Endodermal cell (in vitro differentiated cells): ENCODE data around the gene CDH4. TPM values are rescaled to one million over a fixed set of nuclear protein-coding genes. Genes with fewer than 3 reads are reported as not detected.

ENCODE experiments used
- DNase-seq: peaks from one replicate; pipeline ENCODE4 v3.0.0-alpha.2; 2017
- H3K27ac ChIP-seq: 2 replicates; pipeline ENCODE4 v1.5.1; 2013; ENCODE audit warnings: mild to moderate bottlenecking, low read depth, low read length, moderate library complexity
- H3K27me3 ChIP-seq: 2 replicates; pipeline ENCODE4 v1.6.1; 2013; ENCODE audit warnings: mild to moderate bottlenecking, low read length, moderate library complexity; ENCODE audit not compliant: insufficient read depth, control insufficient read depth, poor library complexity, severe bottlenecking
- H3K36me3 ChIP-seq: 2 replicates; pipeline ENCODE4 v1.7.0; 2013; ENCODE audit warnings: mild to moderate bottlenecking, low read length, moderate library complexity; ENCODE audit not compliant: control insufficient read depth, insufficient read depth
- H3K4me1 ChIP-seq: one replicate; pipeline ENCODE4 v1.7.0; 2013; ENCODE audit warnings: low read length; ENCODE audit not compliant: control insufficient read depth, insufficient read depth
- H3K4me3 ChIP-seq: 2 replicates; pipeline ENCODE4 v1.5.1; 2013; ENCODE audit warnings: mild to moderate bottlenecking, low read length, moderate library complexity
- H3K9ac ChIP-seq: 2 replicates; pipeline ENCODE4 v1.6.1; 2013; ENCODE audit warnings: mild to moderate bottlenecking, low read length, moderate library complexity; ENCODE audit not compliant: poor library complexity, severe bottlenecking; ENCODE audit errors: extremely low read depth
- H3K9me3 ChIP-seq: 2 replicates; pipeline ENCODE4 v1.6.1; 2013; ENCODE audit warnings: mild to moderate bottlenecking, low read length, moderate library complexity; ENCODE audit not compliant: control insufficient read depth
- H3K27ac Mint-ChIP-seq: 2 replicates; pipeline ENCODE4 v1.8.0; 2020; ENCODE audit warnings: mixed read lengths
- H3K27me3 Mint-ChIP-seq: 2 replicates; pipeline ENCODE4 v1.8.0; 2021; ENCODE audit warnings: mild to moderate bottlenecking, mixed read lengths; ENCODE audit not compliant: insufficient read depth
- H3K36me3 Mint-ChIP-seq: 2 replicates; pipeline ENCODE4 v1.8.0; 2020; ENCODE audit warnings: low read depth, mixed read lengths
- H3K4me1 Mint-ChIP-seq: 2 replicates; pipeline ENCODE4 v1.8.0; 2020; ENCODE audit warnings: mixed read lengths
- H3K4me3 Mint-ChIP-seq: 2 replicates; pipeline ENCODE4 v1.8.0; 2020; ENCODE audit warnings: mild to moderate bottlenecking, moderate library complexity, mixed read lengths
- H3K9me3 Mint-ChIP-seq: 2 replicates; pipeline ENCODE4 v1.8.0; 2020; ENCODE audit warnings: mild to moderate bottlenecking, mixed read lengths
- WGBS, 2 experiments: methylation state at CpG; one replicate each; pipeline versions ENCODE4 v1.1.5 to v1.1.7; 2013; ENCODE audit warnings: missing lambda C conversion rate in 2 of 2, mixed read lengths in 1 of 2; ENCODE audit not compliant: insufficient coverage in 1 of 2, insufficient read length in 1 of 2; 5-methylcytosine and 5-hydroxymethylcytosine counted together
- total RNA-seq, 2 donors: library from RNA; stranded (reverse); fragmentation: NEBNext Ultra II Directional in 1 of 2; extraction: Animal tissue kit (Norgen Biotek cat#: 25700) in 1 of 2; gene quantifications; 2 replicates in 1 of 2; 3 replicates in 1 of 2; pipeline ENCODE4 v1.2.1, GENCODE V29; 2021
- TF ChIP-seq, protein P1 (sequence below): fragments of 200-600 bp; sonication (generic); conservative IDR thresholded peaks from 2 replicates; pipeline ENCODE4 v1.5.0; 2021; ENCODE audit warnings: antibody characterized with exemption, mild to moderate bottlenecking

The CDH4 gene
- total RNA-seq, 2 donors from 2014 or later = 1.8 to 5.8 TPM

DNA sequence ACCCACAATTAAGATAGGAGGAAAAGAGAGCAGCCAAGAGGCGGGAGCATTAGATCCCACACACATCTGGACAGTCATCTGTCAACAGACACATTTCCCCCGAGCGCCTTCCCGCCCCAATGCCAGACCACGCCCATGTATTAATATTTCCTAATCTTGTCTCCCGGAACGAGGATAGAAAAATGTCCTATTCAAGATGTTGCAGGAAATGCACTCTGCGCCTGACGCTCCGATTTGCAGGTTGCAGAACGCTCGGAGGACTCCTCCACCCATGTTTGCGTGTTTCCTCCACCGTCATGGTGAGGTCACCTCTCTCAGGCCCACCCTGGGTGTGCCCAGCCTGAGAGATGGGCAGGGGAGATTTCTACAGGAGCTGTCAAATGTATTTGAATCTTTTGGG, 598.4 kb downstream of the CDH4 start:
- no peak overlapping the region for H3K27ac ChIP-seq
- no peak overlapping the region for H3K4me3 Mint-ChIP-seq
- TF ChIP-seq, protein P1, sequence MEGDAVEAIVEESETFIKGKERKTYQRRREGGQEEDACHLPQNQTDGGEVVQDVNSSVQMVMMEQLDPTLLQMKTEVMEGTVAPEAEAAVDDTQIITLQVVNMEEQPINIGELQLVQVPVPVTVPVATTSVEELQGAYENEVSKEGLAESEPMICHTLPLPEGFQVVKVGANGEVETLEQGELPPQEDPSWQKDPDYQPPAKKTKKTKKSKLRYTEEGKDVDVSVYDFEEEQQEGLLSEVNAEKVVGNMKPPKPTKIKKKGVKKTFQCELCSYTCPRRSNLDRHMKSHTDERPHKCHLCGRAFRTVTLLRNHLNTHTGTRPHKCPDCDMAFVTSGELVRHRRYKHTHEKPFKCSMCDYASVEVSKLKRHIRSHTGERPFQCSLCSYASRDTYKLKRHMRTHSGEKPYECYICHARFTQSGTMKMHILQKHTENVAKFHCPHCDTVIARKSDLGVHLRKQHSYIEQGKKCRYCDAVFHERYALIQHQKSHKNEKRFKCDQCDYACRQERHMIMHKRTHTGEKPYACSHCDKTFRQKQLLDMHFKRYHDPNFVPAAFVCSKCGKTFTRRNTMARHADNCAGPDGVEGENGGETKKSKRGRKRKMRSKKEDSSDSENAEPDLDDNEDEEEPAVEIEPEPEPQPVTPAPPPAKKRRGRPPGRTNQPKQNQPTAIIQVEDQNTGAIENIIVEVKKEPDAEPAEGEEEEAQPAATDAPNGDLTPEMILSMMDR = no peak
- no peaks in the 10 kb centered on the region for H3K4me1 Mint-ChIP-seq
- H3K36me3 ChIP-seq = no peaks in the 10 kb centered on the region
- no peak overlapping the region for H3K4me3 ChIP-seq
- H3K27me3 ChIP-seq = no peaks in the 10 kb centered on the region
- H3K9me3 Mint-ChIP-seq = peaks cover 17% of the 10 kb centered on the region
- H3K4me1 ChIP-seq = no peaks in the 10 kb centered on the region
- H3K27me3 Mint-ChIP-seq = peaks cover 11% of the 10 kb centered on the region
- H3K9ac ChIP-seq = no peak overlapping the region
- no peak for DNase-seq
- WGBS, 2 experiments = 84 to 86% methylated on average over 8 to 14 of the region's 14 CpGs
- no peaks in the 10 kb centered on the region for H3K9me3 ChIP-seq
- peaks cover 3% of the 10 kb centered on the region for H3K36me3 Mint-ChIP-seq
- no peak overlapping the region for H3K27ac Mint-ChIP-seq

DNA sequence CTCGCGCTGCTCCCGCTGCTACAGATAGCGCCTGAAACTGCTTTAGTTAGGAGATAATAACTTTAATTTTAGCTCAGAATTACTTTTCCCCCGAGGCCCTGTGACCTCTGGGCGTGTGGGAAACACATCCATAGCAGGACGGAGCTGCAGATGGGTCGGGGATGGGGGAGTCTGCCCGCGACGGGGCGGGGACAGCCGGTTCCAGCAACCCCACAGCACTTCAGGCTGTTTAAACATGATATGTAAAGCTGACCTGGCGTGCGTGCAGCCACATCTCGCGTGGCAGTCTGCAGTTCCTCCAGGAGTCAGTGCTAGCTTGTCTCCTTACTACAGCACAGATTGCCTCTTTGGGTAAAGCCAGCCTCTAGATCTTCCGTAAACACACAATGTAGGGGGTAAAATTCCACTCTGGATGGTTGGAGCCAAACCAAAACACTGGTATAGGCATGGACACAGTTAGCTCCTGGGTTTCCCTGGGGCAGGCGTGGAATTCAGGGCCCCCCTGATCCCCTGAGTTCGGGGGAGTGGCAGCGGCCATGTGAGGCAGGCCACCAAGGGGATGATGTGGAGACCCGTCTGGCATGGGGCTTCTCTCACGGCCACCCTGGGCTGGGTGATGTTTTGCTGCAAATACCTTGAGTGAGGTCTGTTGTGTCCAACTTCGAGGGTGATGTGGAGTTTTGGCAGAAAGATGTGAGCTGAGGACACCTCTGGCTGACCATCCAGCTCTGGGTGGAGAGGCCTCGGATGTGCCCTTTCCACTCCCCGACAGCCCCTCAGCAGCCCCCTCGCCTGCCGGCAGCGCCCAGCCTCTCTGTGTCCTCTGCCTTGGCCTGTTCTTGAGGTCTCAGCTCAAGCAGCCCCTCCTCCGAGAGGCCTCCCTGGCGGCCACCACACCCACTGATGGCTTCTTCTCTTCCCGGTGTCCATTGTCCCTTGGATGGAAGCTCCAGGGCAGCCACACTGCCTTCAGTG, 599.2 kb downstream of the CDH4 start:
- peaks cover 17% of the 10 kb centered on the region for H3K9me3 Mint-ChIP-seq
- H3K27me3 Mint-ChIP-seq = peaks cover 11% of the 10 kb centered on the region
- DNase-seq = no peak
- no peak overlapping the region for H3K9ac ChIP-seq
- H3K4me3 ChIP-seq = no peak overlapping the region
- no peaks in the 10 kb centered on the region for H3K36me3 ChIP-seq
- H3K36me3 Mint-ChIP-seq = peaks cover 3% of the 10 kb centered on the region
- 92 to 95% methylated on average over 22 to 32 of the region's 32 CpGs for WGBS, 2 experiments
- TF ChIP-seq, protein P1 = no peak
- no peaks in the 10 kb centered on the region for H3K9me3 ChIP-seq
- no peaks in the 10 kb centered on the region for H3K4me1 ChIP-seq
- H3K4me1 Mint-ChIP-seq = no peaks in the 10 kb centered on the region
- no peak overlapping the region for H3K4me3 Mint-ChIP-seq
- no peaks in the 10 kb centered on the region for H3K27me3 ChIP-seq
- H3K27ac ChIP-seq = no peak overlapping the region
- H3K27ac Mint-ChIP-seq = no peak overlapping the region

DNA sequence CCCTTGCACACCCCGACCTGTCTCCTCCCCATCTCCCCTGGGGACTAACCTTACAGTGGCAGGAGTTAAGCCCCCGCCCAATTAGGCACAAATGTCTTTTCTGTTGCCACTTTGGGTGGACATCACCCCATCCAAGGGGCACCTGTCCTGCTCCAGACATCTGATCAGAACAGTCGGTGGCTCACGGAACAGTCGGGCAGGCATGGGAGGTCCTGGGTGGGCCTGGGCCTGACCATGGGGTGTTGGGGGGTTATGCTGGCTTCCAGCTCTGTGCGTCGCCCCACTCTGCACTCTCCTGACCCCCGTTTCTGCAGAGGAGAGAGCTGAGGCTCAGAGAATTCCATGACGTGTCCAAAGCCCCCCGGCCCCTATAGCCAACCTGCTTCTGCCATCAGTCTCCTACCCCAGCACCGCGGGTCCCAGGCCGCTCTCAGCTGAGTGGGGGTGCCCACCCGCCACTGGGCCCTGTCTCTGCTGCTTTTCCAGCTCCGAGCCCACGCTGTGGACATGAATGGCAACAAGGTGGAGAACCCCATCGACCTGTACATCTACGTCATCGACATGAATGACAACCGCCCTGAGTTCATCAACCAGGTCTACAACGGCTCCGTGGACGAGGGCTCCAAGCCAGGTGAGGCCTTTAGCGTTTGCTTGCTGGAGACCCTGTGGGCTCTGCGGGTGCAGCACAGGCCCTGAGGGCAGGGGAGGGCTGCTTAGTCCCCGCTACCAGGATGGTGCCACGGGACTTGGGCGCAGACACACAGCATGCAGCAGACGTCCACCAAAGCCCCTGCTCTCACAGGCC, 600.4 kb downstream of the CDH4 start:
- DNase-seq = no peak
- Histone ChIP-seq H3K27me3 (no peaks in the 10 kb centered on the region), H3K9ac (no peak overlapping the region), H3K4me1 (no peaks in the 10 kb centered on the region), H3K27ac (no peak overlapping the region), H3K9me3 (no peaks in the 10 kb centered on the region), H3K4me3 (no peak overlapping the region), H3K36me3 (no peaks in the 10 kb centered on the region)
- H3K27me3 Mint-ChIP-seq = peaks cover 9% of the 10 kb centered on the region
- no peak overlapping the region for H3K4me3 Mint-ChIP-seq
- WGBS, 2 experiments = 92 to 94% methylated on average over 23 to 29 of the region's 29 CpGs
- H3K9me3 Mint-ChIP-seq = peaks cover 8% of the 10 kb centered on the region
- H3K27ac Mint-ChIP-seq = no peak overlapping the region
- peaks cover 3% of the 10 kb centered on the region for H3K36me3 Mint-ChIP-seq
- H3K4me1 Mint-ChIP-seq = no peaks in the 10 kb centered on the region
- TF ChIP-seq, protein P1 = no peak
